Dedifferentiated amniotic fluid mesenchymal stem cell (primary cell): ENCODE data around the gene INSM1.

Experiments
- DNase-seq: peaks from one replicate; pipeline ENCODE4 v3.0.0-alpha.2; 2016; ENCODE audit errors: extremely low spot score

The INSM1 gene

DNA sequence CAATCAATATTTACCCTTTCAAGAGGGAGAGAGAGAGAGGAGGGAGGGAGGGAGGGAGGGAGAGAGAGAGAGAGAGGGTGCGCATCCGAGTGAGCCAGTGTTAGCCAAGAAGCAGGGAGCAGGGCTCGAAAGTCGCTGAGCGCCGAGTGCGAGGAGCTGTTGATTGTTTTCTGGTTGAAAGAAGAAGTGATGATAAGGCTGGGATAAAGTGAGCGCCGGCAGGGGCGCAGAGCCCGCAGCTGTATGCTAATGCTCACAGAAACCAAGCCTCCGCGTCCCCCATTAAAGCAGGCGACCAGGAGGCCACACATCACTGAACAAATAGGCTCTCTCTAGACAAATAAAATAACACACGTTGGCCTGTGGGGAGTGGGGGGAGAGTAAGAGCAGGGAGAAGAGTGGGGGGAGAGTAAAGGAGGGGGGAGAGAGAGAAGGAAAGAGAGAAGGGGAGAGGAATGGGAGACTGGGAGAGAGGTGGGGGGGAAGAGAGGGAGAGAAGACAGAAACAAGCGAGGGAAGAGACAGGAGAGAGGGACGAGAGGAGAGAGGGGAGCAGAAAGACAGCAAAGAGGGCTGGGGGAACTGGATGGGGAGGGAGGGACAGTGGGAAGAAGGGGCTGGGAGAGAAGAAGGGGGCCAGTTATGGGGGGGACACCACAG, 5.0 kb upstream of the INSM1 start:
- DNase-seq: no peak

GRCh38 chr20:20363434-20363798, 4.5 kb upstream of the INSM1 start:
- no peak for DNase-seq

DNA sequence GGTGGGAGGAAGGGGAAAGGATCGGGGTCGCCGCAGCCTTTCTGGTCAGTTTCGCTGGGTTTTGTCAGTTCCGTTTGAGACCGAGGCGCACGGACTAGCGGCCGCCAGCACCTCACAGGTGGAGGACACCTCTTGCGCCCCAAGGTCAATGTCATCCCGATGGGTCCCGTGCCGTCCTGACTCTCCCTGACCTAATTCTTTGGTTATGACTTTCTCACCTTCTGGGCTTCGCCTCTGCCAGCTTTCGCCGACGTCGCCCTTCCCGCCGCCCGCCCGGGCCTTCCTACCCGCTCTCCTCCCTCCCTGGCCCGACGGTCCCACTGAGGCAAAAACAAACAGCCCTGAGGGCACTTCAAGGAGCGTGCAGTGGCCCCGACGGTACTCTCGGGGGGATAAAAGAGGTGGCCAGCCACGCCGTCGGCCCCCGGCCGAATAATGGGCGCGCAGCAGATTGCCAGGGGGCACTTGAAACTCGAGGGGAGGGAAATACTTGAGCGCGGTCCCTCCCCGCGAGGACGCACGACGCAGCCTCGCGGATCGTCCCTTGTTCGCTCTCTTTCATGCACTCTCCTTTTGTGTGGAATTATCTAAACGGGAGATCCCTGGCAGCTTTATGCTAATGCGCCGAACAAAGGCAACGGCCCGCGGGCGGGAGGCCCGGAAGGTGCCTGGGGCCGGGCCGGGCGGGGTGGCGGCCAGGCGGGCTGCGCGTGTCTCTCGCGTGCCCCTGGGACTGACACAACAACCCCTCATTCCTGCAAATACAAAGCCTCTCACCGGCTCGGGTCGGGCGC, 3.9 kb upstream of the INSM1 start:
- no peak for DNase-seq

DNA sequence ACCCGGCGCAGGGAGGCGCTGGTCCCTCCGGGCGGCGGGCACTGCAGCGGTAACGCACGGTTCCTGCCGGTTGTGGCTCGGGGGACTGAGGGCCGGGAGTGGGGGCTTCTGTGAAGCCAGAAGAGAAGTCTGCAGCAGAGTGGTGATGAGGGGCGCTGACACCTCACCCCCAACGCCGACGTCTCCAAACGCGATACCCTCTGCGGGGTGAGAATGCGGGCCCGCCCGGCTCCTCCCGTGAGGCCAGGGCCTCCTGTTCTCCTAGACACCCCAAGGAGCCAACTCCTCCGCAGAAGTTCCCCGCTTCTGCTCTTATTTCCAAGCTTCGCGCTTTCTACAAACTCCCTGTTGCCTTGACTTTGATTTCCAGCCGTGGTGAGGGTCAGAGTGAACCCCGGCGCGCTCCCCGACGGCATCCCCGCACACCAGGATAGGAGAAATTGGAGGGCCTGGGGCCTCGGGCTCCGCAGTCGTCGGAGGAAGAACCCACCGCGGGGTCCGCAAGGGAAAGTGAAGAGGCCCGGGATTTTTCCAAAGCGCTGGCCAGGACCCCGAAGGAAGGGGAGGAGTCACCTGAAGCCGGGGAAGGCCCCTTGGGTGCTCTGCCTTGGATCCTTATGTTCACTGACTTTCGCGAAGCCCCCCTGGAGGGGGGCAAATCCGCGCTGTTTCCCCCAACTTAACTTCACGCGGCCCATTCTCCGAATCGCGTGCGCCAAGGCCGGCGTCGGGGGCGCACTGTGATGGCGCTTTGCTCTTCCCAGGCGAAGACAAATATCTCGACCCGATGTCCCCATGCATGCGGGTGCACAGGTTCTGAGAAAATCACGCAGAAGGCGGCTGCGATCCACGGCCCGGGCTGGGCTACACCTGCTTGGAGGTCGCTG, 3.1 kb upstream of the INSM1 start:
- DNase-seq: no peak

- no peak for DNase-seq
Observed at GRCh38 chr20:20365480-20366161, 2.3 kb upstream of the INSM1 start.

- no peak for DNase-seq
Observed at GRCh38 chr20:20366551-20366875, 1.4 kb upstream of the INSM1 start.

- DNase-seq: no peak
Observed at GRCh38 chr20:20366876-20367574, 879 bp upstream of the INSM1 start.

GRCh38 chr20:20368418-20369249, 730 bp downstream of the INSM1 start:
- no peak for DNase-seq

DNA sequence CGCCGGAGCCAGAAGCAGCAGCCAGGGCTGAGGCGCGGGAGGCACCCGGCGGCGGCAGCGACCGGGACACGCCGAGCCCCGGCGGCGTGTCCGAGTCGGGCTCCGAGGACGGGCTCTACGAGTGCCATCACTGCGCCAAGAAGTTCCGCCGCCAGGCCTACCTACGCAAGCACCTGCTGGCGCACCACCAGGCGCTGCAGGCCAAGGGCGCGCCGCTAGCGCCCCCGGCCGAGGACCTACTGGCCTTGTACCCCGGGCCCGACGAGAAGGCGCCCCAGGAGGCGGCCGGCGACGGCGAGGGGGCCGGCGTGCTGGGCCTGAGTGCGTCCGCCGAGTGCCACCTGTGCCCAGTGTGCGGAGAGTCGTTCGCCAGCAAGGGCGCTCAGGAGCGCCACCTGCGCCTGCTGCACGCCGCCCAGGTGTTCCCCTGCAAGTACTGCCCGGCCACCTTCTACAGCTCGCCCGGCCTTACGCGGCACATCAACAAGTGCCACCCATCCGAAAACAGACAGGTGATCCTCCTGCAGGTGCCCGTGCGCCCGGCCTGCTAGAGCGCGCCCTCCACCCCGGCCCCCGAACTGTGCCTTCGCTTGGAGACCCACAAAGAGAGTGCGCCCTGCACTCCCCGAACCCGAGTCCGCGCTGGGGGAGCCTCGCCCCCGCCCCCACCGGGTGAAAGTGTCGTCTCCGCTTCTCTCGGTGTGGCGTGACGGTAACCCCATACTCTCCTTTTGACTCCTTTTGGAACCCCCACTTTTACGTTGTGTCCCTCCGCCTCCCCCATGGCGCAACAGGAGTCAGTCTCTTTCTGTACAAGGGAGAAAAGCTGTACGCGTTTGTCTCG, 1.6 kb downstream of the INSM1 start:
- DNase-seq: no peak

DNA sequence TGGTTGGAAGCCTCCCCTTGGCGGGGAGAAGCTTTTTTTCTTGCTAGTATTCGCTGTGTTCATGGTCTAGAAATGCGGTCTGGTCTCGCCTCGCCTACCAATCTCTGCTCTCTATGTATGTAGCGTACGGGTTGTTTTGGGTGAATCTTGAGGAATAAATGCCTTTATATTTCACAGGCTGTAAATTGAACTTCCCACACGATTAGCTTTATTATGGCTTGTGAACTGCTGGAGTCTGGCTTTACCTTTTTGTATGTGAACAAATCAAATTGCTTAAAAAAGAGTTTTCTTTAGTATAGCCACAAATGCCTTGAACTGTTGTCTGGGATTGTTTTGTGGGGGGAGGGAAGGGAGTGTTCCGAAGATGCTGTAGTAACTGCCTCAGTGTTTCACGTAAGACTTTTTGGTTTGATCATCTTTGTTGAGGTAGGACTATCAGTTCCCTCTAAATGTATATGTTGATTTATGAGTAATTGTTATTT, 2.2 kb downstream of the INSM1 start:
- no peak for DNase-seq

- DNase-seq: no peak
Observed at GRCh38 chr20:20371083-20371482, 3.2 kb downstream of the INSM1 start.

DNA sequence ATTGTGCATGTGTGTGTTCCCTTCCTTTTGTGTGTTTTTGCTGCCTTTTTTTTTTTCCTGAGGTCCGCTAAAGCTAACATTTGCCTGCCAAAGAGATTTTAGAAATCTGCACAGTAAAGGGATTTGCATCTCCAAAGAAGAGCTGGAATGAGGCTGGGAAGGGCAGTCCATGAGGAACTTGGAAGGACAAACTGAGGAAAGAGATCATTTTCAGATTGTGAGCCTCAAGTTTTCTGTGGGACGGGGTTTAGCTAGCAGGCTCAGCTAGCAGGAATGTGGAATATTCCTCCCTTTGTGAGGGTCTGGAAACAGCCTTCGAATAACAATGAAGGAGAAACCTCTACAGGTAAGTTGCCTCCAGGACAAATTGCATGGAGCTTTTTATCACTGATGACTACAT, 3.8 kb downstream of the INSM1 start:
- DNase-seq: no peak

- peak; percentile 42 for DNase-seq
Observed at GRCh38 chr20:20373091-20373571, 5.2 kb downstream of the INSM1 start.

- DNase-seq: no peak
Observed at GRCh38 chr20:20375862-20376261, 8.0 kb downstream of the INSM1 start.

- DNase-seq: no peak
Observed at GRCh38 chr20:20386192-20386591, 18.3 kb downstream of the INSM1 start.

DNA sequence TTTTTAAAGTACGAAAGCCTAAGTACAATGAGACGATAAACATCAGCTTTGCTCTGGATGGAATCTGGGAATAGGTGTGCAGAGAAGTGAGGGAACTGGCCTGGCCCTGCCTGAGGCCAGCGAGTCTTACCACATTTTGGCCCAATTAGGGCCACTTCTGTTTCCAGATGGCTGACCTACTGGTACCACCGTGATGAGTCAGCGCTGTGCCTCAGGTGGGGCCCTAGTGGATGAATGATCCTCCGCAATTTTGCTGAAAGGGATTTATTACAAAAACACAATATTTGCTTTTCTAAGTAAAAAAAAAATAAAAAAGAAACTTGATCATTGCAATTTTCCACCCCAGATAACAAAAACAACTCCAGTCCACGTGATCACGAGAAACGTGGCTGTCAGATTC, 22.5 kb downstream of the INSM1 start:
- no peak for DNase-seq

- DNase-seq: no peak
Observed at GRCh38 chr20:20391115-20391514, 23.2 kb downstream of the INSM1 start.

DNA sequence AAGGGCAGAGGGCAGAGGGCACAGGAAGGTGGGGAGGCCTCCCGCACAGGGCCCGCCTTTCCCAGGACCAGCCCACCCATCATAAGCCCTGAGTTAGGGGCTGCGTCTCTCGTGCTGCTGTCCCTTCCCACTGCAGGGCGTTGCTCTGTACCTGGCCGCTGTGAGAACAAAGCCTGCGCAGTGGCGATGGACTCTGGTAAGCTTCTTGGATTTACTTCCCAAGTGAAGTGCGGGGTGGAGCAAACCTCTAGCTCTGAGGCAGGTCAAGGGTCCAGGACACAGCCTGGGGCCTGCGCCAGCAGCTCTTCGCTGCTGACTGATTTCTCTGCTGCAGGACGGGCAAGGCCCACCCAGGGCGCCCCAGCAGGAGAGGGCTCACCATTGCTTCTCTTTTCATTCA, 23.9 kb downstream of the INSM1 start:
- no peak for DNase-seq
